ENCODE results near the gene C11orf86.

The C11orf86 gene

DNA sequence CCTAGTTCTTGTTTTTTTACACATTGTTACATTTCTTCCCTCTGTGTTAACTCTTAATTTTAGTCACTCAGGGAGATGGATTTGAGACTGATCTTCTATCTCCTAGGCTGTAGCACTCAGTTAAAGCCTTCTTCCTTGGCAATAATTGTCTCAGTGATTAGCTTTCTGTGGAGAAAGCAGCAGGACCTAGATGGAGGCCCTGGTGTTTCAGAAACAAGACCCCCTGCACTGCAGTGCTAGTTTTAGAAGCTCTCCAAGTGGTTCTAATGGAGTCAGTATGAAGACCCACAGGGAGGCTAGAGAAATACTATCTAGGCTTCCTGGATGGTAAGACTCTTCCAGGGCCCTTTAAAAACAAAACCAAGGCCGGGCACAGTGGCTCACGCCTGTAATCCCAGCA, 12.9 kb upstream of the C11orf86 start:
- TF ChIP-seq FOXP2 (optimal IDR thresholded peaks at IDR 0.05; ENCODE audit: control extremely low read depth, extremely low read length, insufficient read depth) = no peak
- no peak for TF ChIP-seq EZH2 (IDR thresholded peaks at IDR 0.05)
- no peak for TF ChIP-seq POLR2AphosphoS5 (IDR thresholded peaks at IDR 0.05; ENCODE audit: borderline replicate concordance, low read depth, low read length)
- no peak for DNase-seq (ENCODE audit: low read depth, low spot score)
- Histone ChIP-seq H3K36me3 (ENCODE audit: insufficient read depth, low read length) (no peaks in the 10 kb centered on the region), H3K9me3 (ENCODE audit: low read depth, low read length) (no peaks in the 10 kb centered on the region), H3K27ac (no peak overlapping the region), H3K4me3 (no peak overlapping the region), H3K9ac (ENCODE audit: insufficient read length) (no peak overlapping the region)

- no peak overlapping the region for H3K4me3 ChIP-seq
- DNase-seq (ENCODE audit: low read depth, low spot score) = no peak
- TF ChIP-seq FOXP2 (optimal IDR thresholded peaks at IDR 0.05; ENCODE audit: control extremely low read depth, extremely low read length, insufficient read depth) = no peak
- TF ChIP-seq EZH2 (IDR thresholded peaks at IDR 0.05) = no peak
- no peak for TF ChIP-seq POLR2AphosphoS5 (IDR thresholded peaks at IDR 0.05; ENCODE audit: borderline replicate concordance, low read depth, low read length)
- no peaks in the 10 kb centered on the region for H3K9me3 ChIP-seq (ENCODE audit: low read depth, low read length)
- H3K27ac ChIP-seq = no peak overlapping the region
- H3K9ac ChIP-seq (ENCODE audit: insufficient read length) = no peak overlapping the region
- no peaks in the 10 kb centered on the region for H3K36me3 ChIP-seq (ENCODE audit: insufficient read depth, low read length)
Observed at GRCh38 chr11:66962801-66963200, 12.3 kb upstream of the C11orf86 start.

- no peak for DNase-seq (ENCODE audit: low read depth, low spot score)
- H3K9me3 ChIP-seq (ENCODE audit: low read depth, low read length) = no peaks in the 10 kb centered on the region
- no peak for TF ChIP-seq EZH2 (IDR thresholded peaks at IDR 0.05)
- no peak for TF ChIP-seq POLR2AphosphoS5 (IDR thresholded peaks at IDR 0.05; ENCODE audit: borderline replicate concordance, low read depth, low read length)
- TF ChIP-seq FOXP2 (optimal IDR thresholded peaks at IDR 0.05; ENCODE audit: control extremely low read depth, extremely low read length, insufficient read depth) = no peak
- no peak overlapping the region for H3K27ac ChIP-seq
- no peaks in the 10 kb centered on the region for H3K36me3 ChIP-seq (ENCODE audit: insufficient read depth, low read length)
- H3K9ac ChIP-seq (ENCODE audit: insufficient read length) = no peak overlapping the region
- no peak overlapping the region for H3K4me3 ChIP-seq
Observed at GRCh38 chr11:66964495-66964894, 10.6 kb upstream of the C11orf86 start.

DNA sequence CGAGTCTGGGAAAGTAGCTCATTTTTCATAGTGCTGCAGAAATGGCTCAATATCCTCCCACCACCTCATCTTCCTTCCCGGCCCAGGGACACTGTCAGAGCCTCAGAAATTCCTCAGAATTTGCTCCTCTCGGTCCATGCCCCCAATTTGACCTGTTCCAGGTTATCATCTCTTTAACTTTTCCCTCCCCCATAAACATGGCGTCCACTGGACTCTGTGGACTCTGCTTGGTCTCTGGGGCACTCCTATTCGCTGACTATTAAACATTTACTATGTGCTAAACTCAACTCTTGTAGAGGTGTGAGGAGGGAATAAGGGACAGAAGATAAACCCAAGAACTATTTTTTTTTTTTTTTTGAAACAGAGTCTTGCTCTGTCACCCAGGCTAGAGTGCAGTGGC, 8.8 kb upstream of the C11orf86 start:
- no peak for DNase-seq (ENCODE audit: low read depth, low spot score)
- H3K9me3 ChIP-seq (ENCODE audit: low read depth, low read length) = no peaks in the 10 kb centered on the region
- H3K4me3 ChIP-seq = no peak overlapping the region
- TF ChIP-seq EZH2 (IDR thresholded peaks at IDR 0.05) = no peak
- TF ChIP-seq FOXP2 (optimal IDR thresholded peaks at IDR 0.05; ENCODE audit: control extremely low read depth, extremely low read length, insufficient read depth) = no peak
- no peak for TF ChIP-seq POLR2AphosphoS5 (IDR thresholded peaks at IDR 0.05; ENCODE audit: borderline replicate concordance, low read depth, low read length)
- H3K9ac ChIP-seq (ENCODE audit: insufficient read length) = no peak overlapping the region
- no peaks in the 10 kb centered on the region for H3K36me3 ChIP-seq (ENCODE audit: insufficient read depth, low read length)
- no peak overlapping the region for H3K27ac ChIP-seq

DNA sequence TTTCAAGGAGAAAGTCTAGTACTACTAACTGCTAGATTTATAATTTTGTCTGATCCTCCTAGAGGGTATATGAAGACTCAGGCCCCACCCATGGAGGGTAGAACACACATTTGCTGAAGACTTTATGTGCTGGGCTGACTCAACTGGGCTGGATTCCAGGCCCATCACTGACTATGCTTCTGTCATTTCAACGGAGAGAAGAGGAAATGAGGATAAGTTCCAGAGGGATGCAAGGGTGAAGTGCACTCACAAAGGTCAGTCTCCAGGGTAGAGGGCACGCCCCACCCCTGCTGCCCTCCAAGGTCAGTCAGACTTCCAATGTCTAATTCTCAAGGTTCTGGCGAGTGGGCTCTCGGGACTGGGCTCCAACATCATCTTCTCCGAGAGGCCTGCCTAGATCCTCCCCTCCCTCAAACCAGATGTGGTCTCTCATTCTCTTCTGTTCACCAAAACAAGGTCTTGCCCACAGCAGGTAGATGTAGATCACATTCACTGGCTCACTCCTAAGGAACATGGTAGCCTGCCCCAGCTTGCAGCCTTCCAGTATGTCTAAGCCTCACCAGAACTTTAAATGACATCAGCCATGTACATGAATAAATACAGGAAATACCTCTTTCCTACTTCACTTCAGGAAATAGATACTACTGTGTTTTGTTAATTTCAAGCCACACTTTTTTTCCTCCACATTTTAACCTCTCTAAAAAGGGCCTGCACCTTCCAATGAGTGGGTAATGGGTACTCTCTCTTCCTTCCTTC, 7.3 kb upstream of the C11orf86 start:
- TF ChIP-seq POLR2AphosphoS5 (IDR thresholded peaks at IDR 0.05; ENCODE audit: borderline replicate concordance, low read depth, low read length) (no peak), FOXP2 (optimal IDR thresholded peaks at IDR 0.05; ENCODE audit: control extremely low read depth, extremely low read length, insufficient read depth) (no peak), EZH2 (IDR thresholded peaks at IDR 0.05) (no peak)
- H3K9ac ChIP-seq (ENCODE audit: insufficient read length) = no peak overlapping the region
- H3K9me3 ChIP-seq (ENCODE audit: low read depth, low read length) = no peaks in the 10 kb centered on the region
- DNase-seq (ENCODE audit: low read depth, low spot score) = no peak
- no peak overlapping the region for H3K4me3 ChIP-seq
- peak overlapping the region; percentile 7; the same call in 1 of the 2 replicates for H3K27ac ChIP-seq
- no peaks in the 10 kb centered on the region for H3K36me3 ChIP-seq (ENCODE audit: insufficient read depth, low read length)

DNA sequence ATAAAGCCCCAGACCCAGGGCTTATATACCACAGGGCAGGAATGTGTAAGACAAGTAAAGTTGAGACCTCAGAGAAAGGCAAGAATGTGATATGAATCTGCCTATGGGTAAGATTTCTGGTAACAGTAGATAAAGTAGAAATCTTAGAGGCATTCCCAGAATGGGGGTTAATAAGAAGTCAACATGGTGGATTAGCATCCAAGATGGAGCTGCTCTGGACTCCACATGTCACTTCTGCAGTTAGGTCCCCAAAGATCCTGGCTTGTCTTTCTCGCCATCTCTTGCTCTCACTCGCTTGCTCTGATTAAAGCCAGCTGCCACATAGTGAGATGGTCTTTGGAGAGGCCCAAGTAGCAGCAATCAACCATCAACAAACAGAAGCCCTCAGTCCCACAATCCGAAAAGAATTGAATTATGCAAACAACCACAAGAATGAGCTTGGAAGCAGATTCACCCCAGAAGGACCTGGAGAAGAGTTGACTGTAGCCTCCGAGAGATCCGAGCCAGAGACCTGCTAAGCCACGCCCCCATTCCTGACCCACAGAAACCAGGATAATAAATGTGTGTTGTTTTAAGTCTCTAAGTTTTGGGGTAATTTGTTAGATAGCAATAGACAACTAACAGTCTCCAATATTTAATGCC, 5.4 kb upstream of the C11orf86 start:
- no peak overlapping the region for H3K27ac ChIP-seq
- H3K4me3 ChIP-seq = no peak overlapping the region
- no peak for DNase-seq (ENCODE audit: low read depth, low spot score)
- H3K9ac ChIP-seq (ENCODE audit: insufficient read length) = no peak overlapping the region
- H3K9me3 ChIP-seq (ENCODE audit: low read depth, low read length) = no peaks in the 10 kb centered on the region
- TF ChIP-seq FOXP2 (optimal IDR thresholded peaks at IDR 0.05; ENCODE audit: control extremely low read depth, extremely low read length, insufficient read depth) (no peak), POLR2AphosphoS5 (IDR thresholded peaks at IDR 0.05; ENCODE audit: borderline replicate concordance, low read depth, low read length) (no peak)
- H3K36me3 ChIP-seq (ENCODE audit: insufficient read depth, low read length) = no peaks in the 10 kb centered on the region

- no peak overlapping the region for H3K27ac ChIP-seq
- H3K9ac ChIP-seq (ENCODE audit: insufficient read length) = no peak overlapping the region
- no peak overlapping the region for H3K4me3 ChIP-seq
- no peaks in the 10 kb centered on the region for H3K36me3 ChIP-seq (ENCODE audit: insufficient read depth, low read length)
- TF ChIP-seq EZH2 (IDR thresholded peaks at IDR 0.05) = no peak
- no peak for TF ChIP-seq FOXP2 (optimal IDR thresholded peaks at IDR 0.05; ENCODE audit: control extremely low read depth, extremely low read length, insufficient read depth)
- TF ChIP-seq POLR2AphosphoS5 (IDR thresholded peaks at IDR 0.05; ENCODE audit: borderline replicate concordance, low read depth, low read length) = no peak
- no peak for DNase-seq (ENCODE audit: low read depth, low spot score)
- H3K9me3 ChIP-seq (ENCODE audit: low read depth, low read length) = no peaks in the 10 kb centered on the region
Observed at GRCh38 chr11:66970371-66970806, 4.7 kb upstream of the C11orf86 start.

- no peak overlapping the region for H3K27ac ChIP-seq
- TF ChIP-seq POLR2AphosphoS5 (IDR thresholded peaks at IDR 0.05; ENCODE audit: borderline replicate concordance, low read depth, low read length) (no peak), FOXP2 (optimal IDR thresholded peaks at IDR 0.05; ENCODE audit: control extremely low read depth, extremely low read length, insufficient read depth) (no peak), EZH2 (IDR thresholded peaks at IDR 0.05) (no peak)
- H3K36me3 ChIP-seq (ENCODE audit: insufficient read depth, low read length) = no peaks in the 10 kb centered on the region
- H3K9ac ChIP-seq (ENCODE audit: insufficient read length) = no peak overlapping the region
- no peak overlapping the region for H3K4me3 ChIP-seq
- no peak for DNase-seq (ENCODE audit: low read depth, low spot score)
- H3K9me3 ChIP-seq (ENCODE audit: low read depth, low read length) = no peaks in the 10 kb centered on the region
Observed at GRCh38 chr11:66970807-66971442, 4.2 kb upstream of the C11orf86 start.

Measured in SK-N-MC (cell line).